ENCODE data around the gene SLC6A1. TPM values are rescaled to one million over a fixed set of nuclear protein-coding genes. Genes with fewer than 3 reads are reported as not detected.

The SLC6A1 gene
- total RNA-seq, 1 experiment from 2014 or later = not detected

DNA sequence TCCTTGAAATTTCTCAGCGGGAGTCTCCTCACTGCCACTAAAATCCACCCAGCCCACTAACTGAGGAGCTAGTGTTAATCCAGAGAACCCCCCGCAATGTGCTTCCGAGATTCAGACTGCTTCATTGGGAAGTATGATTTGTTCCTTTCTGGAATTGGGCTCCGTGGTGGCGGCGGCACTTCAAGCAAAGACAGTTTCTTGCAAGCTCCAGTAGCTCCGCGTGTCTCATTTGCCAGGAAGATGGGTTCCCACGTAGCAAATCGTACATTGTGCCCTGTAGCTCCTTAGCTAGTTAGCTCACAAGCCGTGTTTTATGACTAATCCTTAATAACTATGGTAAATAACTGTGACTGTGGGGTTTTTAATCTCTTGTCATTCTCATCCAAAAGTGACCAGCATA, 45.4 kb downstream of the SLC6A1 start:
- BruUV-seq (replicated peaks) = no TSS peak
- CTCF ChIA-PET = no interaction called here

DNA sequence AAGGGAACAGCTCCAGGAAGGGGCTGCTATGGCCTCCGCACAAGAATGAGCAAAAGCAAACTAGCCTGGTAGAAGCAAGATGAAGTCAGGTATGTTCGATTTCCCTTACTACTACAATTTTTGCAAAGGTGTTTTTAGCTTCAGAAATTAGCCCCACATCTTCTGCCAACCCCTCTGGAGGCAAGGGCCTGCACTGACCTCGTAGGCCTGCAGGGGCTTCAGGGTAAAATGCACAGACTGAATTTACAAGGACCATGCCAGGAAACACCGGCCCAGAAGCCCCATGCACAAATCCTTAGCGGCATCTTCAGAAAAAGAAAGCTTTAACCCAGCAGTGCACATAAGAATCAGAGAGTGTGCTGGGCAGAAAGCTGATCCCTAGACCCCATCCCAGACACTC, 53.0 kb downstream of the SLC6A1 start:
- intact Hi-C loops (cut with micrococcal nuclease; ENCODE audit: unreplicated experiment) = no loop called here
- TF ChIP-seq, protein P1, sequence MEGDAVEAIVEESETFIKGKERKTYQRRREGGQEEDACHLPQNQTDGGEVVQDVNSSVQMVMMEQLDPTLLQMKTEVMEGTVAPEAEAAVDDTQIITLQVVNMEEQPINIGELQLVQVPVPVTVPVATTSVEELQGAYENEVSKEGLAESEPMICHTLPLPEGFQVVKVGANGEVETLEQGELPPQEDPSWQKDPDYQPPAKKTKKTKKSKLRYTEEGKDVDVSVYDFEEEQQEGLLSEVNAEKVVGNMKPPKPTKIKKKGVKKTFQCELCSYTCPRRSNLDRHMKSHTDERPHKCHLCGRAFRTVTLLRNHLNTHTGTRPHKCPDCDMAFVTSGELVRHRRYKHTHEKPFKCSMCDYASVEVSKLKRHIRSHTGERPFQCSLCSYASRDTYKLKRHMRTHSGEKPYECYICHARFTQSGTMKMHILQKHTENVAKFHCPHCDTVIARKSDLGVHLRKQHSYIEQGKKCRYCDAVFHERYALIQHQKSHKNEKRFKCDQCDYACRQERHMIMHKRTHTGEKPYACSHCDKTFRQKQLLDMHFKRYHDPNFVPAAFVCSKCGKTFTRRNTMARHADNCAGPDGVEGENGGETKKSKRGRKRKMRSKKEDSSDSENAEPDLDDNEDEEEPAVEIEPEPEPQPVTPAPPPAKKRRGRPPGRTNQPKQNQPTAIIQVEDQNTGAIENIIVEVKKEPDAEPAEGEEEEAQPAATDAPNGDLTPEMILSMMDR (conservative IDR thresholded peaks at IDR 0.05; ENCODE audit: low read depth, low read length) = no peak
- TF ChIP-seq EZH2 (IDR thresholded peaks at IDR 0.05; ENCODE audit: borderline replicate concordance, low read depth, low read length, poor library complexity, severe bottlenecking) = no peak
- BruUV-seq (replicated peaks) = no TSS peak
- Histone ChIP-seq H3K9me3 (ENCODE audit: low read depth, low read length, poor library complexity, severe bottlenecking) (no peaks in the 10 kb centered on the region), H3K4me3 (ENCODE audit: low read depth, low read length, poor library complexity, severe bottlenecking) (no peak overlapping the region), H3K27me3 (replicated peaks; ENCODE audit: insufficient read depth, low read depth, low read length, poor library complexity) (peaks cover 5% of the 10 kb centered on the region), H3K27ac (ENCODE audit: low read depth, low read length, poor library complexity, severe bottlenecking) (no peak overlapping the region), H3K4me1 (ENCODE audit: insufficient read depth, low read length, poor library complexity, severe bottlenecking) (no peaks in the 10 kb centered on the region), H3K36me3 (ENCODE audit: insufficient read depth, low read length, poor library complexity, severe bottlenecking) (no peaks in the 10 kb centered on the region)
- CTCF ChIA-PET = no interaction called here
- no peak for DNase-seq (ENCODE audit: low spot score)
- POLR2A ChIA-PET (ENCODE audit: low non-redundant PET) = no interaction called here

More for the DNA sequence above, 45.4 kb downstream of the SLC6A1 start:
- POLR2A ChIA-PET (ENCODE audit: low non-redundant PET) = no interaction called here
- no peak for DNase-seq (ENCODE audit: low spot score)
- Histone ChIP-seq H3K36me3 (ENCODE audit: insufficient read depth, low read length, poor library complexity, severe bottlenecking) (no peaks in the 10 kb centered on the region), H3K9me3 (ENCODE audit: low read depth, low read length, poor library complexity, severe bottlenecking) (no peaks in the 10 kb centered on the region), H3K4me1 (ENCODE audit: insufficient read depth, low read length, poor library complexity, severe bottlenecking) (no peaks in the 10 kb centered on the region), H3K4me3 (ENCODE audit: low read depth, low read length, poor library complexity, severe bottlenecking) (no peak overlapping the region), H3K27ac (ENCODE audit: low read depth, low read length, poor library complexity, severe bottlenecking) (no peak overlapping the region), H3K27me3 (replicated peaks; ENCODE audit: insufficient read depth, low read depth, low read length, poor library complexity) (peaks cover 6% of the 10 kb centered on the region)
- TF ChIP-seq, protein P1 (conservative IDR thresholded peaks at IDR 0.05; ENCODE audit: low read depth, low read length) = no peak
- intact Hi-C loops (cut with micrococcal nuclease; ENCODE audit: unreplicated experiment) = no loop called here

DNA sequence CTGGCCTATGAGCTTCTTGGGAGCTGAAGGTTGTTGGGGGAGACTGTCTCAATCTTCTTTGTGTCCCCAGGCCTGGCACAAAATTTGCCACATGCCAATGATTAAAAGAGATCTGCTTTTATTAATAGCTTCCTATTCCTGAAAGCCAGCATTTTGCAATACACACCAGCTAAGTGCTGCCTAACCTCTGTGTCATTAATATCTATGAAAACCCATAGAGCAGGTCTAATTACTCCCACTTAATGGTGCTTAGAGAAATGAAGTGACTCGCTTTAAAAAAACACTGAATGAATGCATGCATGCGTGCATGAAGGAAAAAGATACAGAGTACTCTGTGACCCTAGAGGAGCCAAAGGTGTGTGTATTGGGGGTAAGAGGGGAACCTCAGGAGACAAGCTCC, 55.0 kb downstream of the SLC6A1 start:
- Histone ChIP-seq H3K4me3 (ENCODE audit: low read depth, low read length, poor library complexity, severe bottlenecking) (no peak overlapping the region), H3K27ac (ENCODE audit: low read depth, low read length, poor library complexity, severe bottlenecking) (no peak overlapping the region), H3K36me3 (ENCODE audit: insufficient read depth, low read length, poor library complexity, severe bottlenecking) (no peaks in the 10 kb centered on the region), H3K9me3 (ENCODE audit: low read depth, low read length, poor library complexity, severe bottlenecking) (no peaks in the 10 kb centered on the region), H3K4me1 (ENCODE audit: insufficient read depth, low read length, poor library complexity, severe bottlenecking) (no peaks in the 10 kb centered on the region), H3K27me3 (replicated peaks; ENCODE audit: insufficient read depth, low read depth, low read length, poor library complexity) (no peaks in the 10 kb centered on the region)
- CTCF ChIA-PET = no interaction called here
- intact Hi-C loops (cut with micrococcal nuclease; ENCODE audit: unreplicated experiment) = no loop called here
- TF ChIP-seq, protein P1 (conservative IDR thresholded peaks at IDR 0.05; ENCODE audit: low read depth, low read length) = no peak
- TF ChIP-seq EZH2 (IDR thresholded peaks at IDR 0.05; ENCODE audit: borderline replicate concordance, low read depth, low read length, poor library complexity, severe bottlenecking) = no peak
- no TSS peak for BruUV-seq (replicated peaks)
- no peak for DNase-seq (ENCODE audit: low spot score)
- POLR2A ChIA-PET (ENCODE audit: low non-redundant PET) = no interaction called here
